GM12873 (cell line): Measurements from ENCODE around the gene LENG9.

Experiments
- CTCF ChIP-seq: IDR thresholded peaks from 2 replicates; pipeline ENCODE4 v1.5.1; 2012; ENCODE audit warnings: low read depth, mild to moderate bottlenecking, moderate library complexity, low read length, control low read depth; ENCODE audit not compliant: insufficient read depth; ENCODE audit errors: missing control alignments

LENG9 gene

GRCh38 chr19:54461210-54461609 lies 2.4 kb downstream of the LENG9 start:
- no peak for TF ChIP-seq CTCF

GRCh38 chr19:54460230-54461005 lies 3.2 kb downstream of the LENG9 start:
- no peak for TF ChIP-seq CTCF

GRCh38 chr19:54459282-54460229 lies 4.0 kb downstream of the LENG9 start:
- no peak for TF ChIP-seq CTCF

DNA sequence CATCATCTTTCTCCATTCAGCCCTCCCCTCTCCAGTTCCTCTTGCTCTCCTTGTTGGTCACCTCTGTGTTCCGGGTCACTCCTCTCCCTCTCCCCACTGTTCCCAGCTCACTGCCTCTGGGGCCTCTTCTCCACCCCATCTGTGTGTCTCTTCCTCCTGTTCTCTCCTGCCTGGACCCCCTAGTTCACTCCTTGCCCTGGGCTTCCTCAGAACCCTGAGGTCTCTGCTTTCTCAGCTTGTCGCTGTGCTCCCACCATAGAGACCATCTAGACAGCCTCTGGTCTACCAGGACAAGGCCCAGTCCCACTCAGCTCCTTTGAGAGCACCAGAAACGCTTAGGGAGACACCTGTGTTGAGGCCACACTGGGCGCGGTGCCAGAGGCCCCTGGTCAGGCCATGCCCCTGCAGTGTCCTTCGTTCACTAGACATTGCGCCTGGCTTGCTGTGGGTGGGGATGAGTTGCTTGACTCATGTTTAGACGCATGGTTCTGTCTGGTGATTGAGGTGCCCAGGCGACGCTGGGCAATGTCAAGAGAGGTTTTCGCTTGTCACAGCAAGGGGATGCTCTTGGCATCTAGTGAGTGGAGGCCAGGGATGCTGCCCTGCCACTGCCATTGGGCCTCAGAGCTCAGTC lies 4.8 kb downstream of the LENG9 start:
- TF ChIP-seq CTCF: no peak

- TF ChIP-seq CTCF: no peak
Observed at GRCh38 chr19:54457773-54458647, 5.6 kb downstream of the LENG9 start.

GRCh38 chr19:54456423-54457373 lies 6.9 kb downstream of the LENG9 start:
- no peak for TF ChIP-seq CTCF
